Measurements from ENCODE around the gene PARD3. TPM values are rescaled to one million over a fixed set of nuclear protein-coding genes. Genes with fewer than 3 reads are reported as not detected.

The PARD3 gene
- total RNA-seq, 1 experiment from 2014 or later: 19.3 TPM

- no peak for DNase-seq (ENCODE audit: low spot score)
These were observed 624.5 kb downstream of the PARD3 start for GRCh38 chr10:34190580-34190979.

- DNase-seq (ENCODE audit: low spot score): no peak
These were observed 625.3 kb downstream of the PARD3 start for GRCh38 chr10:34189830-34190229.

GRCh38 chr10:34188221-34188620 is 626.9 kb downstream of the PARD3 start:
- no peak for DNase-seq (ENCODE audit: low spot score)

GRCh38 chr10:34187201-34187600 is 627.9 kb downstream of the PARD3 start:
- no peak for DNase-seq (ENCODE audit: low spot score)

GRCh38 chr10:34186745-34187144 is 628.4 kb downstream of the PARD3 start:
- no peak for DNase-seq (ENCODE audit: low spot score)

- no peak for DNase-seq (ENCODE audit: low spot score)
These were observed 629.1 kb downstream of the PARD3 start for GRCh38 chr10:34185998-34186397.

GRCh38 chr10:34184939-34185386 is 630.1 kb downstream of the PARD3 start:
- no peak for DNase-seq (ENCODE audit: low spot score)

- DNase-seq (ENCODE audit: low spot score): no peak
These were observed 630.7 kb downstream of the PARD3 start for GRCh38 chr10:34184397-34184796.

GRCh38 chr10:34183016-34183796 is 631.9 kb downstream of the PARD3 start:
- no peak for DNase-seq (ENCODE audit: low spot score)

- no peak for DNase-seq (ENCODE audit: low spot score)
These were observed 633.4 kb downstream of the PARD3 start for GRCh38 chr10:34181553-34182300.

GRCh38 chr10:34180749-34181148 is 634.3 kb downstream of the PARD3 start:
- DNase-seq (ENCODE audit: low spot score): no peak

GRCh38 chr10:34179280-34179679 is 635.8 kb downstream of the PARD3 start:
- no peak for DNase-seq (ENCODE audit: low spot score)

- DNase-seq (ENCODE audit: low spot score): no peak
These were observed 636.3 kb downstream of the PARD3 start for GRCh38 chr10:34178756-34179155.

GRCh38 chr10:34178196-34178595 is 636.9 kb downstream of the PARD3 start:
- no peak for DNase-seq (ENCODE audit: low spot score)

GRCh38 chr10:34177445-34177844 is 637.7 kb downstream of the PARD3 start:
- no peak for DNase-seq (ENCODE audit: low spot score)

- no peak for DNase-seq (ENCODE audit: low spot score)
These were observed 638.7 kb downstream of the PARD3 start for GRCh38 chr10:34176351-34176750.

GRCh38 chr10:34175121-34175520 is 640.0 kb downstream of the PARD3 start:
- DNase-seq (ENCODE audit: low spot score): no peak

- DNase-seq (ENCODE audit: low spot score): no peak
These were observed 642.1 kb downstream of the PARD3 start for GRCh38 chr10:34172936-34173533.

- DNase-seq (ENCODE audit: low spot score): no peak
These were observed 643.1 kb downstream of the PARD3 start for GRCh38 chr10:34171957-34172527.

GRCh38 chr10:34169677-34170076 is 645.4 kb downstream of the PARD3 start:
- DNase-seq (ENCODE audit: low spot score): no peak

- no peak for DNase-seq (ENCODE audit: low spot score)
These were observed 646.0 kb downstream of the PARD3 start for GRCh38 chr10:34169131-34169530.

- no peak for DNase-seq (ENCODE audit: low spot score)
These were observed 646.7 kb downstream of the PARD3 start for GRCh38 chr10:34168439-34168838.
